Panc1 (cell line): ENCODE results near the gene GOPC. TPM values are rescaled to one million over a fixed set of nuclear protein-coding genes. Genes with fewer than 3 reads are reported as not detected.

Experiments
- ATAC-seq: fragments of 200-7000 bp; cut with Tn5 transposase; 2 replicates; pipeline ENCODE4 v1.9.1; 2020; ENCODE audit warnings: mild to moderate bottlenecking, moderate library complexity
- BruUV-seq: library from RNA; stranded (reverse); fragments of 400-500 nt; replicated peaks from 2 replicates; lab custom pipeline; 2021; lab: Mats Ljungman, UMichigan
- CTCF ChIA-PET: fragments of 300-600 bp; sonication (Branson Sonifier 250); formaldehyde crosslinking; loops from one replicate; lab custom pipeline; 2022; ENCODE audit warnings: antibody characterized with exemption; lab: Charles Lee
- POLR2A ChIA-PET: fragments of 300-600 bp; sonication (Branson Sonifier 250); formaldehyde crosslinking; loops from one replicate; lab custom pipeline; 2022; ENCODE audit warnings: antibody characterized with exemption; lab: Charles Lee
- DNase-seq: peaks from one replicate; pipeline ENCODE4 v3.0.0-alpha.2; 2010; ENCODE audit warnings: low read depth, low spot score
- H3K27ac ChIP-seq: 2 replicates; pipeline ENCODE4 v1.5.1; 2011; ENCODE audit warnings: mild to moderate bottlenecking, low read length, inconsistent platforms
- H3K27me3 ChIP-seq: fragments of 200-500 bp; sonication (Bioruptor generic); 2 replicates; pipeline ENCODE4 v1.6.0; 2014; ENCODE audit warnings: low read length, inconsistent platforms; ENCODE audit not compliant: control insufficient read depth, insufficient read depth
- H3K36me3 ChIP-seq: fragments of 200-500 bp; sonication (Bioruptor generic); 2 replicates; pipeline ENCODE4 v1.5.1; 2014; ENCODE audit warnings: inconsistent platforms, mild to moderate bottlenecking, low read length, moderate library complexity; ENCODE audit not compliant: control insufficient read depth, insufficient read depth
- H3K4me1 ChIP-seq: 2 replicates; pipeline ENCODE4 v1.5.1; 2011; ENCODE audit warnings: inconsistent platforms, mild to moderate bottlenecking, low read length, moderate library complexity; ENCODE audit not compliant: control insufficient read depth, insufficient read depth
- H3K4me3 ChIP-seq, 2 experiments: 2 replicates each; pipeline ENCODE4 v1.5.1; 2011 to 2012; ENCODE audit warnings: low read depth in 2 of 2, low read length in 2 of 2, mild to moderate bottlenecking in 2 of 2, inconsistent platforms in 1 of 2, moderate library complexity in 1 of 2
- H3K9me3 ChIP-seq: fragments of 200-500 bp; sonication (Bioruptor generic); 2 replicates; pipeline ENCODE4 v1.5.1; 2014; ENCODE audit warnings: low read depth, mild to moderate bottlenecking, inconsistent platforms, low read length, moderate library complexity; ENCODE audit not compliant: control insufficient read depth, insufficient read depth
- CTCF ChIP-seq: fragments of 450-650 bp; IDR thresholded peaks from 2 replicates; pipeline ENCODE4 v1.5.1; 2017; ENCODE audit warnings: mild to moderate bottlenecking
- POLR2AphosphoS5 ChIP-seq: IDR thresholded peaks from 2 replicates; pipeline ENCODE4 v1.6.1; 2012; ENCODE audit warnings: mild to moderate bottlenecking, low read depth, low read length, moderate library complexity
- SIN3A ChIP-seq: IDR thresholded peaks from 2 replicates; pipeline ENCODE4 v1.6.1; 2012; ENCODE audit warnings: low read depth, mild to moderate bottlenecking, low read length, moderate library complexity, borderline replicate concordance; ENCODE audit not compliant: insufficient read depth
- TCF7L2 ChIP-seq: IDR thresholded peaks from 2 replicates; pipeline ENCODE4 v1.6.1; 2011; ENCODE audit warnings: mild to moderate bottlenecking, low read depth, low read length, inconsistent platforms
- in situ Hi-C: cut with HindIII; loops from 2 replicates; pipeline ENCODE4 v1.10.0; 2016; ENCODE audit warnings: low sequenced_read_pairs, low pct_unique_long_range_greater_than_20kb
- intact Hi-C: fragments of 100-400 bp; cut with micrococcal nuclease; formaldehyde crosslinking; loops from one replicate; pipeline ENCODE4 v1.10.0; 2022; ENCODE audit not compliant: unreplicated experiment
- total RNA-seq: library from RNA; stranded (reverse); gene quantifications from one replicate; pipeline ENCODE4 v1.2.1, GENCODE V29; 2021; ENCODE audit not compliant: unreplicated experiment
- TF ChIP-seq, protein P1 (sequence below), 2 experiments: IDR thresholded peaks; 2 replicates each; pipeline ENCODE4 v1.6.1; 2011 to 2012; ENCODE audit warnings: low read depth in 2 of 2, control low read depth in 1 of 2, low read length in 1 of 2, mild to moderate bottlenecking in 1 of 2, moderate library complexity in 1 of 2; ENCODE audit not compliant: insufficient read depth in 1 of 2

GOPC gene
- total RNA-seq, 1 experiment from 2014 or later = 32.2 TPM

- no peaks in the 10 kb centered on the region for H3K4me1 ChIP-seq
- peaks cover 55% of the 10 kb centered on the region for H3K36me3 ChIP-seq
- H3K4me3 ChIP-seq = no peak overlapping the region
- POLR2A ChIA-PET = no interaction called here
- ATAC-seq = no peak
- TF ChIP-seq, protein P1, sequence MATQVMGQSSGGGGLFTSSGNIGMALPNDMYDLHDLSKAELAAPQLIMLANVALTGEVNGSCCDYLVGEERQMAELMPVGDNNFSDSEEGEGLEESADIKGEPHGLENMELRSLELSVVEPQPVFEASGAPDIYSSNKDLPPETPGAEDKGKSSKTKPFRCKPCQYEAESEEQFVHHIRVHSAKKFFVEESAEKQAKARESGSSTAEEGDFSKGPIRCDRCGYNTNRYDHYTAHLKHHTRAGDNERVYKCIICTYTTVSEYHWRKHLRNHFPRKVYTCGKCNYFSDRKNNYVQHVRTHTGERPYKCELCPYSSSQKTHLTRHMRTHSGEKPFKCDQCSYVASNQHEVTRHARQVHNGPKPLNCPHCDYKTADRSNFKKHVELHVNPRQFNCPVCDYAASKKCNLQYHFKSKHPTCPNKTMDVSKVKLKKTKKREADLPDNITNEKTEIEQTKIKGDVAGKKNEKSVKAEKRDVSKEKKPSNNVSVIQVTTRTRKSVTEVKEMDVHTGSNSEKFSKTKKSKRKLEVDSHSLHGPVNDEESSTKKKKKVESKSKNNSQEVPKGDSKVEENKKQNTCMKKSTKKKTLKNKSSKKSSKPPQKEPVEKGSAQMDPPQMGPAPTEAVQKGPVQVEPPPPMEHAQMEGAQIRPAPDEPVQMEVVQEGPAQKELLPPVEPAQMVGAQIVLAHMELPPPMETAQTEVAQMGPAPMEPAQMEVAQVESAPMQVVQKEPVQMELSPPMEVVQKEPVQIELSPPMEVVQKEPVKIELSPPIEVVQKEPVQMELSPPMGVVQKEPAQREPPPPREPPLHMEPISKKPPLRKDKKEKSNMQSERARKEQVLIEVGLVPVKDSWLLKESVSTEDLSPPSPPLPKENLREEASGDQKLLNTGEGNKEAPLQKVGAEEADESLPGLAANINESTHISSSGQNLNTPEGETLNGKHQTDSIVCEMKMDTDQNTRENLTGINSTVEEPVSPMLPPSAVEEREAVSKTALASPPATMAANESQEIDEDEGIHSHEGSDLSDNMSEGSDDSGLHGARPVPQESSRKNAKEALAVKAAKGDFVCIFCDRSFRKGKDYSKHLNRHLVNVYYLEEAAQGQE (IDR thresholded peaks at IDR 0.05; ENCODE audit: insufficient read depth in 1 of 2, low read depth in 2 of 2, low read length in 1 of 2) = no peak
- no peak for TF ChIP-seq TCF7L2
- TF ChIP-seq CTCF = no peak
- no peak for TF ChIP-seq POLR2AphosphoS5
- TF ChIP-seq SIN3A = no peak
- H3K9me3 ChIP-seq = no peaks in the 10 kb centered on the region
- CTCF ChIA-PET = no interaction called here
- BruUV-seq = no TSS peak
- intact Hi-C loops = no loop called here
- in situ Hi-C loops = no loop called here
- no peaks in the 10 kb centered on the region for H3K27me3 ChIP-seq
- H3K27ac ChIP-seq = no peak overlapping the region
- no peak for DNase-seq
Measured at GRCh38 chr6:117568831-117569410, 33.4 kb downstream of the GOPC start.

GRCh38 chr6:117568247-117568646 is 34.1 kb downstream of the GOPC start:
- H3K27me3 ChIP-seq = no peaks in the 10 kb centered on the region
- ATAC-seq (no peak), DNase-seq (no peak)
- in situ Hi-C loops = no loop called here
- H3K27ac ChIP-seq = no peak overlapping the region
- BruUV-seq = no TSS peak
- TF ChIP-seq, protein P1 (IDR thresholded peaks at IDR 0.05; ENCODE audit: insufficient read depth in 1 of 2, low read depth in 2 of 2, low read length in 1 of 2) = no peak
- TF ChIP-seq TCF7L2 = no peak
- TF ChIP-seq POLR2AphosphoS5 = no peak
- no peak for TF ChIP-seq CTCF
- TF ChIP-seq SIN3A = no peak
- intact Hi-C loops = no loop called here
- H3K36me3 ChIP-seq = peaks cover 52% of the 10 kb centered on the region
- CTCF ChIA-PET = no interaction called here
- no peaks in the 10 kb centered on the region for H3K4me1 ChIP-seq
- H3K9me3 ChIP-seq = no peaks in the 10 kb centered on the region
- POLR2A ChIA-PET = interaction anchor here (0.6 to 0.7 kb wide), 2 partner anchors 10 to 85 kb away, joined by 3 to 10 read pairs; no protein-coding TSS in a partner anchor
- H3K4me3 ChIP-seq = no peak overlapping the region
